Activated CD4-positive, alpha-beta T cell treated with anti-CD3 and anti-CD28 coated beads for 4 hours (primary cell): Measurements from ENCODE around the gene GSTA5.
"Not testable (repeated sequence)": the region's sequence is repeated elsewhere in the genome, so short reads cannot be mapped to it uniquely, and the experiment has no call there.

Experiments
- DNase-seq, 2 donors: peaks; one replicate each; pipeline ENCODE4 v3.0.0-alpha.2; 2020

GSTA5 gene

GRCh38 chr6:52787917-52788316 is 52.7 kb downstream of the GSTA5 start:
- DNase-seq: no peak

GRCh38 chr6:52786249-52786956 is 54.2 kb downstream of the GSTA5 start:
- no peak for DNase-seq

DNA sequence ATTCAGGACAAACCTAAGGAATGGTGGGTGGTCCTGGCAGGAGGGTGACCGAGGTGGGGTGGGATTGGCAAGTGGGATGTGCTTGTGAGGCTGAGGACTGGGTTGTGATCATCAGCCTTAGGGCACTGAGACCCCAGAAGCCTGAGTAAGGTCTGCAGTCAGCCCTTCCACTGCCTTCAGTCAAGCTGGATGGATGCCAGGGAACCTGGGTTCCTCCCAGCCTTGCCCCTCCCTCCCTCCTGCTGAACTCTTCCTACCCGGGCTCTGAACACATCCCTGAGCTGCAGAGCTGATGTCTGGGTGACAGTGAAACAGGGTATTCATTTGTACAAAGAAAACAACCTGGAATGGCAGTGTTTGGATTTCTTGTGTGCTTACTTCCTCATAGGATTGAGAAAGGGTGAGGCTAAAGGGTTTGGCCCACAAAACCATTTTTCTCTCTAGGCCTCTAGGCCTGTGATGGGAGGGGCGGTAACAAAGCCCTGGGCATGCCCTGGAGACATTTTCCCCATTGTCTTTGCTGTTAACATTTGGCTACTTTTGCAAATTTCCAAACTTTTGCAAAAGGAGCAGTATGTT is 57.8 kb downstream of the GSTA5 start:
- DNase-seq: not testable (repeated sequence)

DNA sequence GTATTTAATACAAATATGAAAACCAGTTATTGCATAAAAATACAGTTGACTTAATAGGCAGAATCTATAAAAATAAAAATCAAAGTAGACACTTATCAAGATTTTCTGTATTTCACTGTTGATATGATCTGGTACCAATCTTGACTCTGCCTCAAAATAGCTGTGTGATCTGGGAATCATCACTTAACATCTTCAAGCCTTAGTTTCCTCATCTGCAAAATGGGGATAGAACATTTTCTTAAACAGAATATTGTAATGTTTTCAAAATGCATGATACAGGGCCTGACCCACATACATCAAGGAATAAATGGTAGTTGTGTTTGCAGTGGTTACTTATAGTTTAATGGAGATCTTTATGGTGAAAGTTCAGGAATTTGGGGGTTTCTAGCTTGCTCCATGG is 58.4 kb downstream of the GSTA5 start:
- not testable (repeated sequence) for DNase-seq
